GM19025 (cell line): ENCODE data around the gene SEC14L5.
"Not testable (repeated sequence)": the region's sequence is repeated elsewhere in the genome, so short reads cannot be mapped to it uniquely, and the experiment has no call there.

ENCODE experiments used
- ATAC-seq: cut with Tn5 transposase; IDR thresholded peaks from one replicate; pipeline ENCODE4 v1.9.1; 2021; ENCODE audit warnings: mild to moderate bottlenecking, low read depth, moderate library complexity; ENCODE audit not compliant: unreplicated experiment

Gene SEC14L5

DNA sequence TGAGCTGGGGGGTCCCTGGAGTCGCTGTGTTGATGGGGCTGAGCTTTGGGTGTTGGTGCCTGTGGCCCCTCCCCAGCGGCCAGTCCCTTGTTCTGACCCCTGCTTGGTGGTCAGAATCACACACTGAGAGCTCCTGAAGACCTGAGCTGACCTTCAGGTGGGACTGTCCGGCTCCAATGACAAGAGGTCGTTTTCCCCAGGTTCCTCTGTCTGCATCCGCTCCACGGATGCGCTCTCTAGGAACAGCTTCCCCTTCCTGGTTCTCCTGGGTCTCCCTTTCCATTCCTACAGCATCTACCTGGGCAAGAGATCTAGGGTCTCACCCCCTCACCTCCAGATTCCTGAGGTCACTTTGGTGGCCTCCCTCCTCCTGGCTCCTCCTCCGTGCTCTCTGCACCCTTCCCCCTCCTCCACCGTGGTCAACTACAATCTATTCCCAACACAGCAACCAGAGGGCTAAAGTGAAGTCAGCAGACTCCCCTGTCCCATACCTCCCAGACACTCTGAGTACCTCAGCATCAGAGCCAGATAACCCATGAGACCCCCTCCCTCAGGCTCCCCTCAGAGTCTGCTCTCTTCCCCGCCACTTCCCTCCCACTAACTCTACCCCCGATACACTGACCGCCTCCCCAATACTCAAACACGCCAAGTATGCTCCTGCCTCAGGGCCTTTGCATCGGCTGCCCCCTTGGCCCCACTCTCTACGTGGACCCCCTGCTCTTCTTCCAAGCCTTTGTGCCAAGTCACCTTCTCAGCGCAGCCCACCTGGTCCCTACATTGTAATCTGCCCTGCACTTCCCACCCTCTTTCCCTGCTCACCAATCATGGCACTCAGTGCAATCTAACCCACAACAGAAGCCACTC is 9.0 kb upstream of the SEC14L5 start:
- ATAC-seq = no peak

DNA sequence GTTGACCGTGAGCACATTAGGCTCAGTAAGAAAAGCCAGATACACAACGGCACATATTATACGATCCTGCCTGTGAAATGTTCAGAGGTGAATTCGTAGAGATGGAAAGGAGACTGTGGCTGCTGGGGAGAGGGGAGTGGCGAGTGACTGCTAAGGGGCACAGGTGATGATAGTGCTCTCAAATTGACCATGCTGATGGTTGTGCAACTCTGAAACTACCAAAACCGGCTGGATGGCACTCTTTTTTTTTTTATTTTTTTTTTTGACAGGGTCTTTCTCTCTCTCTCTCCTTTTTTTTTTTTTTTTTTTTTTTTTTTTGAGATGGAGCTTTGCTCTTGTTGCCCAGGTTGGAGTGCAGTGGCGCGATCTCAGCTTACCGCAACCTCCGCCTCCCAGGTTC is 8.1 kb upstream of the SEC14L5 start:
- ATAC-seq = no peak

DNA sequence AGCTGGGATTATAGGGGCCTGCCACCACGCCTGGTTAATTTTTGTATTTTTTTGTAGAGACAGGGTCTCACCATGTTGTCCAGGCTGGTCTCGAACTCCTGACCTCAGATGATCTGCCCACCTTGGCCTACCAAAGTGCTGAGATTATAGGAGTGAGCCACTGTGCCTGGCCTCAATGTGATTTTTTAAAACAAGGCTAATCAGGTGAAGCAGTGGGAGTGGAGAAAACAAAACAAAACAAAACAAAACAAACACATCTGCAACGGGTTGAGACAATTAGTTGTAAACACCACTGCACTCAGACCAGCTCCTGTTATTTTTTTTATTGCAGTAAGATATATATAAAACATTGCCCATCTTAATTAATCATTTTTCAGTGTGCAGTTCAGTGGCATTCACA is 6.5 kb upstream of the SEC14L5 start:
- not testable (repeated sequence) for ATAC-seq

DNA sequence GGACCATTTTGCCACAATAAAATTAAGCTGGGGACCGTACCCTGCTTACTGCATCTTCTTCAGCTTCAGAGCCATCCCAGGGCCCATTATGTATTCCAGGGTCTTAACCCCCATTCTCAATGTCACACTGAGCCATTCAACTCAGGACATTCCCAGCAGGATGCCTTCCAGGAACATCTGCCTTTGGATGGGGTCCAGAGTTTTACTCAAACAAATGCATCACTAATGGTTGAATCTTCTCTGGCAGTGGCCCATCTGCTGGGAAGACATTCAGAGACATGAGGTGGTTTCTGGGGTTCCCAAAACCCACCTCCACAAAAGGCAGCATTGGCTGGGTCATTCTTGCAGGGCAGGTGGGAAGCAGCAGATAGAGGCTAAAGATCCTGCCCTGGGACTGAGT is 3.4 kb upstream of the SEC14L5 start:
- ATAC-seq = no peak

DNA sequence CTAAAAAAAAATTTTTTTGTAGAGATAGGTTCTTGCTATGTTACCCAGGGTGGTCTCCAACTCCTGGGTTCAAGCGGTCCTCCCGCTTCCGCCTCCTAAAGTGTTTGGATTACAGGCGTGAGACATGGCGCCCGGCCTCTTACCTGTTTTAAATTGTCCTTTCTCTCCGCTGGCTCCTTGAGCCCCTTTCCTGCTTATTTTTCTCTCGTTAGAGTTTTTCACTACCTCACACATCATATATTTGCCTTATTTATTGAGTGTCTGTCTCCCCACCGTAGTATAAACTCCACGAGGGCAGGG is 760 bp upstream of the SEC14L5 start:
- ATAC-seq = no peak

DNA sequence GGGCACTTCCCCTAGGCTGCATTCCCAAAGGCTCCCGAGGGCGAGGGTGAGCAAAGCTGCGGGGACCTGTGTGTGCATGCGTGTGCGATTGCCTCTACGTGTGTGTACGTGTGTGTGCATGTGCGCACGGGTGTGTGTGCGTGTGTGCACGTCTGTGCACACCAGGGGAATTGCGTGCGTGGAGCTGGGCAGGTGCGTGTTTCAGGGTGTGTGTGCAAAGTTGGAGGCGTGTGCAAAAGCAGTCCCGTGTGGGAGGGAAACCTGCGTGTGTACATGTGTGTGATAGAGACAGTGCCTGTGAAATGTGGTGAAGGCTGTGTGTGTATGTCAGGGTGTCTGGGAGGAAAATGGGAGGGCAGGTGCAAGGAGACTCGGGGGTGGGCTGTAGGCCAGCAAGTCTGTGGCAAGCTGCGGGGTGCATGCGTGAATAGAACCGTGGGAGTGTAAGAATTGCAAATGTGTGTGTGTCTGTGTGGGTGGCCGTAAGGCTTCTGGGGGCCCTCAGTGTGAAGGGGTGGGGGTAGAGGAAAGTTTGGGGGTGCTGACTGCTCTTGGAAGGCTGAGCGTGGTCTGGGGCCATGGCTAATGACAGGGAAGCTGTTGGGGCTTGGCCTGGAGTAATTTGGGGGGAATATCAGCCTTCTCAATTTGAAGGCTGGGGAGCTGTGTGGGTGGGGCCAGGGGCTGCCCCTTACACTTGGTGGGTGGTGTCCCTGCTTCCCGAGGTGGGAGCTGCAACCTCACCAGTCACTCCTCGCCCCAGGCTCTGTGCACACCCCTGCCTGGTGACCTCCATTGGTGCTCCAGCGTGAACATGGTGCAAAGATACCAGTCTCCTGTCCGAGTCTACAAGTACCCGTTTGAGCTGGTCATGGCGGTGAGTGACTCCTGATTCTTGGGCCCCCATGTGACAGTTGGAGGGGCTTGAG is 644 bp downstream of the SEC14L5 start:
- ATAC-seq = no peak

DNA sequence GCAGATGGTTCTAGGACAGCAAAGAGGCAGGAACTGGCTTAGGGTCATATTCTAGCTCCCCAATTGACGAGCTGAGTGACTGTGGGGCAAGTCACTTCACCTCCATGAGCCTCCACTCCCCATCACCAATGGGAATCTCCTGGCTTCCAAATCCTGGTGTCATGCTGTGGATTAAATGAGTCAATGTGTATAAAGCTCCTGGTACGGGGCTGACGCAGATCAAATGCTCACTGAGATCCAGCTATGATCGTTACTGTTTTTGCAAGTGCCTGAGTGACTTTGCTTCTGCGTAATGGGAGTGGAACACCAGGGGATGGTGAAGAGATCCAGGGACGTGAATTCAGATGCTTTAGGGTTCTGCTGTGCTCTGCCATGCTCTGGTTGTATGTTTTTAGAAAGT is 2.4 kb downstream of the SEC14L5 start:
- no peak for ATAC-seq

DNA sequence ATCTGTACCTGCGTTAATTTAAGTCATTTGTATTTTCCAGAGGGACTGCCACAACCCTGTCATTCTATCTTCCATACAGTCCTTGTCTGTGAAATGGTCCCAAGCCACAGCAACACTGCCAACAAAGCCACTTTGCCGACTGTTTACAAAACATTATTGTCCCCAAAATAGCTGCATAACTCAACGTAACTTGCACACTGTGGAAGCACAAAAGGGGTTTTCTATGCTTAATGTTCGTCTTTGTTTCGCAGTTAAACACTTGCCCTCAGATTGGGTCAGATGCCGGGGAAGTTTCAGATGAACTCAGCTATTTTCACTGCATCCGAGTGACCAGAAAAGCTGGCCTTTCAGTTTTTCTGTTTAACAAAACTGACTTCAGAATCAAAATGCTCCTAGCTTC is 4.6 kb downstream of the SEC14L5 start:
- no peak for ATAC-seq

DNA sequence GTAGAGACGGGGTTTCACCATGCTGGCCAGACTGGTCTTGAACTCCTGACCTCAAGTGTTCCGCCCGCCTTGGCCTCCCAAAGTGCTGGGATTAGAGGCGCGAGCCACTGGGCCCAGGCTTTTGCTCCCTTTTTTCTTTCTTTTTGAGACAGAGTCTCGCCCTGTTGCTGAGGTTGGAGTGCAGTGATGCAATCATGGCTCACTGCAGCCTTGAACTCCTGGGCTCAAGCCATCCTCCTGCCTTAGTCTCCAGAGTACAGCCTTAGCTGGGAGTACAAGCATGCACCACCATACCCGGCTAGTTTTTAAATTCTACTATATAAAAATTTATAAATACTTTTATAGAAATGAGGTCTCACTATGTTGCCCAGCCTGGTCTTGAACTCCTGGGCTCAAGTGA is 5.4 kb downstream of the SEC14L5 start:
- ATAC-seq = not testable (repeated sequence)

DNA sequence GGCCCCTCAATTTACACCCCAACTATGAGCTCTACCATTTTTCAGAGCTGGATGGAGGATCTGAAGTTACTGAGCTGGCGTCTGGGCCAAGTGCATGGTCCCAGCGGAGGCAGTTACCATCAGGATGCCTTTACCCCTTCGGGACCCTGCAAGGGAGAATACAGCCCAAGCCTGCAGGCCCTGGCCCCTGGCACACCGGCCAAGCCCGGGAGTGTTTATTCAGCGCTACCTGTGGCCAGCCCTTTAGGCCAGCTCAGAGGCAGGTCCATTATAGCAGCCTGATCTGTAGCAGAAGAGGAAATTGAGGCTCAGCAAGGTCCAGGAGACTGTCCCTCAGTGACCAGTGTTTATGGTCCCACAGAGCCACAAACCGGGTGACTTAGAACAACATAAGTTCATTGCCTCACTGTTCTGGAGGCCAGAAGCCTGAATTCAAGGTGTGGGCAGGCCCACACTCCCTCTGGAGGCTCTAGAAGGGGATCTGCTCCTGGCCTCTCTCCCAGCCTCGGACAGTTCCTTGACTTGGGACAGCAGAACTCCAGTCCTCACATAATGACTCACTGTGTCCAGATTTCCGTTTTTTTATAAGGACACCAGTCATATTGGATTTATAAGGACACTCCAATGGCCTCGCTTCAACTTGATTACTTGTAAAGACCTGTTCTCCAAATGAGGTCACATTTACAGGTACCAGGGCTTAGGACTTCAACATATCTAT is 8.8 kb downstream of the SEC14L5 start:
- ATAC-seq = no peak

DNA sequence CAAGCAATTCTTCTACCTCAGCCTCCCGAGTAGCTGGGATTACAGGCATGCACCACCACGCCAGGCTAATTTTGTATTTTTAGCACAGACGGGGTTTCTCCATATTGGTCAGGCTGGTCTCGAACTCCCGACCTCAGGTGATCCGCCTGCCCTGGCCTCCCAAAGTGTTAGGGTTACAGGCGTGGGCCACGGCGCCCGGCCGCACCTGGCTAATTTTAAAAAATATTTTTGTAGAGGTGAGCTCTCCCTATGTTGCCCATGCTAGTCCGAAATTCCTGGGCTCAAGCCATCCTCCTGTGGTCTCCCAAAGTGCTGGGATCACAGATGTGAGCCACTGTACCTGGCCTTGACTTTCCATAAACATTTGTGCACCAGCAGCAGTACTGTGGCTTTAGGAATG is 10.1 kb downstream of the SEC14L5 start:
- not testable (repeated sequence) for ATAC-seq

DNA sequence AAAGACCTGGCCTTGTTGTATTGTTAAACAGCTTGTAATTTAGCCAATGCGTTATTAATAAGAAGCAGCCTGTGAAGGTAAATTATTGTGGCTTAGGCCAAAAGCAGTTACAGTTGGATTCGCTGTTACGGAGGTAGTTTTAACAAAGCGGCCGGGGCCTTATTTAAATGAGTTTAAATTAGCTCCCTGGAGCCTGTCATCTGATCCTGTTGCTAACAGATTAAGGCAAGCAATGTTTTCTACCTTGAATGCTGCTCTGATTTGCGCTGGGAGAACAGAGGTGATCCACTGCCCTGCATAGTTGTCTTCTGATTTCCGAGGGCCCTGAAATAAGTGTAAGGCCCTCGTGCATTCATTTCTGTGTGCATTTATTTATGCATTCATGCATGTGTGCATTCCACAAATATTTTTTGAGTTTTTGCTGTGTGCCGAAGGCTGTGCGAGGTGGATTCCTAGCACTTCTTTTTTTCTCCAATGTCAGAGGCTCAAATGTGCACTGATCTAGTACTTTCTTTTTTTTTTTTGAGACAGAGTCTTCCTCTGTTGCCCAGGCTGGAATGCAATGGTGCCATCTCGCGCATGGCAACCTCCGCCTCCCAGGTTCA is 10.9 kb downstream of the SEC14L5 start:
- no peak for ATAC-seq

DNA sequence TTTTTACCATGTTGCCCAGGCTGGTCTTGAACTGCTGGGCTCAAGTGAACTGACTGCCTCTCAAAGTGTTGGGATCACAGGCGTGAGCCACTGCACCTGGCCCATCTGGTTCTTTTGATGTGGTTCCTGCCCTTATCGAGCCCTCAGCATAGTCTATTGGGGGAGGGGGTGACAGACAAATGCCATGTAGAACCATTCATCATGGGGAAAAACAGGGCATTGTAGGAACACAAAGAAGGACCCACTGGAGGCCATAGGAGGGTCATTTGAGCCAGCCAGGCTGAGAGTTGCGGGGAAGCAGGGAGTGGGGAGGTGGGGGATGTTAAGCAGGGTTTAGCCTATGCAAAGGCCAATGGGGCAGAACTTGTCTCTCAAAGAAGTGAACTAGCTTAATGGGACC is 11.9 kb downstream of the SEC14L5 start:
- no peak for ATAC-seq

DNA sequence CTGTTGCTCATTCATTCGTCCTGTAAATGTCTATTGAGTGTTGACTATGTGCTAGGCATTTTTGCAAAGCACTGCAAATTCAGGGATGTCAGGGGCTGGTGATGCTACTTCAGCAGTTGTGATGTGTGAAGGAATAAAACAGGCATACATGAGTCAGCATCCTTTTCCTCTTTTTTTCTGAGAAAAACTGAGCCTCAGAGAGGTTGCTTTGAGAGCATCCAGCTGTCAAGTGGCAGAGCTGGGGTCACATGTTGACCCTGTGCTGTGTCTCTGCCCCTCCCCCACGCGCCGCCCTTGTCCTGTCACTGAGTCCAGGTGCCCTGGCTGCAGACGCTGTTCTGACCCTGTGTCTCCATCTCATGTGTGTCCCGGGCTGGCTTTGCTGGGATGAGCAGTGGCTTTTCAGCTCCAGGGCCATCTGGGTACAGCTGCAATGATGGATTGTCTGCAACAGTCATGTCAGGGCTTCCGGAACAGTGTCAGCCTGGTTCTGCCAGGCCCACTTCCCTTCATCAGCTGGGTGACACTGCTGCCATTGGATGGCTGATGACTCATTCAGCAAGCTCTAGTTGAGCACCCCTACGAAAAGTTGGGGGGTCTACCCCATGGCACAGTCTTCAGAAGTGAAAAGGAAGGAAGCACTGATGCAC is 14.9 kb downstream of the SEC14L5 start:
- no peak for ATAC-seq

DNA sequence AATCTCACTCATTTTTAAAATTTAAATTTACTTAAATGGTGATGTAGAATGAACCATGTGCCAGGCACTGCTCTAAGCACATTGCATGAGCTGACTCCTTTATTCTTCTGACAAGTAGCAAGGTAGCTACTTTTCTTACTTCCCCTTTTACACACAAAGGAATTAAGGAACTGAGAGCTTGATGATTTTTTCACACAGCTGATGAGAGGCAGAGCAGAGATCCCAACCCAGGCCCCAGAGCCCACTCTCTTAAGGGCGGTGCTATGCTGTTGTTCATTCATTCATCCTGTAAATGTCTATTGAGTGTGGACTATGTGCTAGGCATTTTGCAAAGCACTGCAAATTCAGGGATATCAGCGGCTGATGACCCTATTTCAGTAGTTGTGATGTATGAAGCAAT is 17.9 kb downstream of the SEC14L5 start:
- peak; percentile 92 for ATAC-seq

DNA sequence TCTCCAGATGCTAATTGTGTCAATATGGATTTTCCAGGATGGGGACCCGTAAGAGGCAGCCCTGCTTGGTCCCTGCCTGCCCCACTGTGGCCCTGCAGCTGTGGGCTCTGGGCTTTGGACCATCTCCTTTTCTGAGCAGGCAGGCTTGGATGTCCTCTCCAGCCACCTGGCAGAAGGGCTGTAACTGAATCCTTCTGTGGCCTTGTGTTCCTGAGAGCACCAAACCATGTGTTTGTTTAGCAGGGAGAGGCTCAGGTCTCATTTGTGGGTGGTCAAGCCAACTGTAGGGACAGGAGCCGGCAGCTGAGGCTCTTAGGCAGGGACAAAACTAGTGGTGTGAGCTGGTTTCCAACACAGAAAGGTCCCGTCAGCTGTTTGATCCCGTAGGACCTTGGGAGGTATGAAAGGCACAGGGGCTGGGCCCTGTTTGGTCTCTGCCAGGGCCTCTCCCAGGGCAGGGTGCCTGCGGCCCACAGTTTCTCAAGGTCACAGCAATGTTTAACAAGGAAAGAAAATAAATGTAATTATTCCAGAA is 18.5 kb downstream of the SEC14L5 start:
- no peak for ATAC-seq

DNA sequence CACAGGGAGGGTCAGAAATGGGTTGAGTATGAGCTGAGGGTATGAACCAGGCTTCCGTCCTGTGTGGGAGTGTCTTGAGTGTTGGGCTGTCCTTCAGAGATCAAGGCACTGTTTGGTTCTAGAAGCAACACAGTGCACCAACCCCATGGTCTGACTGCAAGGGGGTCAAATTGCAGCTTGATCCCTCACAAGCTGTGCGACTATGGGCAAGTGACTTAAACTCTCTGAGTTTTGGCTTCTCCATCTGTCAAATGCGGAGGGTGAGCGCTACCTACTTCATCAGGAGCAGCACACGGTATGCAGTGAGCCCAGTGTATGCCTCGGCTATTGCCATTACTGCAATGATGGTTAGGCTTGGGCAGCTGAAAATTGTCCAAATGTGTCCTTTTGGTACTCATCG is 21.0 kb downstream of the SEC14L5 start:
- no peak for ATAC-seq

DNA sequence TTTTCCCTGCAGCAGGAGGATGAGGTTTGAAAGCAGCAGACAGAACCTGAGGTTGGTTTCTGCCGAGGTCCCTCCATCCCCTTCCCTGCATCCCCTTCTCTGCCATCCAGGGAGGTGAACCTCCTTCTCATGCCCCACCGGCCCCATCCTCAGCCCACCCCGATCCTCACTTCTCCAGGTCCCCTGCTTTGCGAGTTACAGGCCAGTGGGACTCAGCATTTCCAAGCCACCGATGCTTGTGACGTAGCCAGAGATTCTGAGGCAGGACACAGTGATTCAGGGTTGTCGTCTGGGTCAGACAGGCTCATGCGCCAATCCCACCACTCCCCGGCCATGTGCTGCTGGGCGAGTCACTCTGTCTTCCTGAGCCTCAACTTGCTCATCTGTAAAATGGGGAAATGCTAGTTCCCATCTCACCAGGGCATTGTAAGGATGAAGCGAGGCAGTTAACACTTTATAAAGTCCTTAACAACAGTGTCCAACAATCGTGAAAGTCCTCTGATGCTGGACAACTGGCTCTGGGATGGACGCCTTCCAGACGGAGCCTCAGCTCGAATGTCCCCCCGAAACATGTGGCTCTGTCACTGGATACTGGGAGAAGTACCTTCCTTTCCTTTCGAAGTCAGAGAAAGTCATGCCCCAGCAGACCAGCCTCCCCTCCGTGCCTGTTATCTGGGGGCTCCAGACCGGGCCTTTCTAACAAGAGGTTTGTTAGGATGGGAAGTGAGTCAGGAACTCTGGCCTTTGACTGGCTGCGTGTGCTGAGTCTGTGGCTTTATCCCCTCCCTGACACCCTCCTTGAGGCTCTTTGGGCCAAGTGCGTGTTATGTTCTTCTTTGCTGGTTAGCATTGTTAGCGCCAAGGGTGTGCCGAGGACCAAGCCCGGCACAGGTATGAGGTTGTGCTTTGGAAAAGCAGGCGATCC is 21.9 kb downstream of the SEC14L5 start:
- ATAC-seq = no peak

DNA sequence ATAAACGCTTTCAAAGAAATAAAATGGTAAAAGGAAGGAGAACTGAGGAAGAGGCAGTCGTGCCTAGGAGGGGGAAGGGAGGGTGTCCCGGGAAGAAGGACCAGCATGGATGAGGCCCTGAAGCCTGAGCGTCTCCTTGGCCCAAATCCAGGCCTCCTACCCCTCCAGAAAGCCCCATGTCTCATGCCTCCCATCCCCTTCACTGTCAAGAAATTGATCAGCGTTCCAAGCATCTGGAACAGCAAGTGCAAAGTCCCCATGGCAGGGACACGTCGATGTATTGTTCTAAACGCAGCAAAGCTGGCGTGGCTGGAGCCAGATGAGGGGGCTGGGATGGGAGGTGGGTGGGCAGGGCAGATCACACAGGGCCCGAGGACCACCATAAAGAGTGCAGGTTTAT is 22.6 kb downstream of the SEC14L5 start:
- no peak for ATAC-seq
